Measurements from ENCODE around the gene POFUT2. TPM values are rescaled to one million over a fixed set of nuclear protein-coding genes. Genes with fewer than 3 reads are reported as not detected.

Gene POFUT2
- total and polyA plus RNA-seq, 7 donors: 2.5 to 31.3 (median 18.9) TPM

- H3K4me3 ChIP-seq: no peak overlapping the region
- peaks cover 4 to 20% (median 7%) of the 10 kb centered on the region in 3 donors for H3K27me3 ChIP-seq
- DNase-seq: no peak
- H3K27ac ChIP-seq: no peak overlapping the region
- no peaks in the 10 kb centered on the region for H3K4me1 ChIP-seq
- H3K36me3 ChIP-seq: no peaks in the 10 kb centered on the region
- intact Hi-C loops (cut with DNase I): no loop called here
- TF ChIP-seq POLR2A (IDR thresholded peaks at IDR 0.05) (no peak), CTCF (IDR thresholded peaks at IDR 0.05) (no peak), POLR2AphosphoS5 (IDR thresholded peaks at IDR 0.05) (no peak), EP300 (IDR thresholded peaks at IDR 0.05) (no peak)
- 90 to 91% methylated on average over 7 of the region's 7 CpGs for WGBS, 2 donors
- H3K9me3 ChIP-seq: peaks cover 0 to 3% (median 0%) of the 10 kb centered on the region in 4 donors
These were observed 50.3 kb downstream of the POFUT2 start for GRCh38 chr21:45237401-45237800.

GRCh38 chr21:45236481-45236880 is 51.2 kb downstream of the POFUT2 start:
- no peak for DNase-seq
- 37 to 55% methylated on average over 2 of the region's 2 CpGs for WGBS, 2 donors

DNA sequence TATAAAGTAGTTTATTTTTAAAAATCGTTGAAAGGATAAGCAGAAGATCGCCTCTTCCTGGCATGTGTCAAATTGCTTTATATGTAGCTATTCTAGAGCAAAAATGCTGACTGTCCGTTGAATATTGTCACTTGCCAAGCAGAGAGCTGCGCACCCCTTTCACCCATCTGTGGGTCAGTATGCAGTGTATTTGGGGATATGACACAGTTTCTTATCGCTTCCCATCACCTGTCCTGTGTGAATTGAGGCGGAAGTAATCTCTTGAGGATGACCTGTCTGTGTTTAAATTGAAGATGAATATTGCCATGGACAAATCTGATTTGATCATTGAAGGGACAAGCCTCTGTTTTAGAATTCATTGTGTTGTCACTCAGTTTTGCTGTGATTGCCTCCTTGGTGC is 52.2 kb downstream of the POFUT2 start:
- Histone ChIP-seq H3K4me3 (no peak overlapping the region), H3K27ac (no peak overlapping the region), H3K4me1 (no peaks in the 10 kb centered on the region), H3K36me3 (no peaks in the 10 kb centered on the region), H3K27me3 (peaks cover 4 to 20% (median 7%) of the 10 kb centered on the region in 3 donors), H3K9me3 (no peaks in the 10 kb centered on the region)
- intact Hi-C loops (cut with DNase I): no loop called here
- DNase-seq: no peak
- no peak for TF ChIP-seq POLR2A (IDR thresholded peaks at IDR 0.05)
- no peak for TF ChIP-seq CTCF (IDR thresholded peaks at IDR 0.05)
- 63 to 75% methylated on average over 6 of the region's 6 CpGs for WGBS, 2 donors

More at GRCh38 chr21:45236481-45236880, 51.2 kb downstream of the POFUT2 start:
- Histone ChIP-seq H3K27me3 (peaks cover 4 to 20% (median 7%) of the 10 kb centered on the region in 3 donors), H3K36me3 (no peaks in the 10 kb centered on the region), H3K4me3 (no peak overlapping the region), H3K27ac (no peak overlapping the region), H3K9me3 (no peaks in the 10 kb centered on the region), H3K4me1 (no peaks in the 10 kb centered on the region)
- intact Hi-C loops (cut with DNase I): no loop called here
- no peak for TF ChIP-seq POLR2A (IDR thresholded peaks at IDR 0.05)
- TF ChIP-seq EP300 (IDR thresholded peaks at IDR 0.05): no peak
- TF ChIP-seq CTCF (IDR thresholded peaks at IDR 0.05): no peak
- TF ChIP-seq POLR2AphosphoS5 (IDR thresholded peaks at IDR 0.05): no peak

DNA sequence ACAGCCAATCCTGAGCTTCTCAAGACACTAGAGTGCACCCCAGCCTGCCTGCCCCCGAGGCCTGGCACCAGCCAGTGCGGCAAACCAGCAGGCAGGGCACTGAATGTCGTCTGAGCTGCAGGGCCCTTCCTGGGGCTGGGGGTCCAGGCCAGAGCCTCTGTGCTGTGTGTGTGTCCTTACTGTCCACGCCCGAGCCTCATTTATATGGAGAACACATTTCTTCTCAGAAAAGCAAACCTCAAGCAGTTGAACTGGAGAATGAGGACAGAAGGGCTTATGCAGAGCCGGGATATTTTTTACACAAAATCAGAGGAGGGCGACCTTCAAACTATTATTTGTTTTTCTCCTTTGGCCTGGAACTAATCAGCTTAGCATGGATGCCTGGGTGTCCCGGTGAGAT is 52.7 kb downstream of the POFUT2 start:
- peaks cover 4 to 20% (median 7%) of the 10 kb centered on the region in 3 donors for H3K27me3 ChIP-seq
- no peaks in the 10 kb centered on the region for H3K4me1 ChIP-seq
- H3K4me3 ChIP-seq: no peak overlapping the region
- H3K36me3 ChIP-seq: no peaks in the 10 kb centered on the region
- WGBS, 2 donors: 50 to 74% methylated on average over 8 of the region's 8 CpGs
- intact Hi-C loops (cut with DNase I): no loop called here
- H3K27ac ChIP-seq: no peak overlapping the region
- no peak for DNase-seq
- TF ChIP-seq EP300 (IDR thresholded peaks at IDR 0.05) (no peak), CTCF (IDR thresholded peaks at IDR 0.05) (no peak), POLR2A (IDR thresholded peaks at IDR 0.05) (no peak), POLR2AphosphoS5 (IDR thresholded peaks at IDR 0.05) (no peak)
- H3K9me3 ChIP-seq: no peaks in the 10 kb centered on the region

DNA sequence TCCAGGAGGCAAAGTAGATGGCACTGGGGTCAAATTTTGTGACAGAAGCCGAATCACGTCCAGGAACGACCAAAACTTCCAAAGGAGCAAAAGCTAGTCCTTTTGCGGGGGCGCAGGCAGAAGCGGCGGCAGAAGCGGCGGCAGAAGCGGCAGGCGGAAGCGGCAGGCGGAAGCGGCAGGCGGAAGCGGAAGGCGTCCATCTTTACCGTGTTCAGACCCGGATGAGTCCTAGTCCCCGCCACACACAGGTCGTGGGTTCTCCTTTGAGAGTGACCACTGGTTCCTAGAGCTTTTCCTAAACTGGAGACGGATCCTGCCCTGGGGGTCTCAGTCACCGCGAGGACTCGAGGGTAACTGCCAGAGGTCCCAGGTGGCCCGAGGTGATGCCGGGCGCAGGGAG is 53.6 kb downstream of the POFUT2 start:
- no peaks in the 10 kb centered on the region for H3K36me3 ChIP-seq
- no peaks in the 10 kb centered on the region for H3K4me1 ChIP-seq
- TF ChIP-seq EP300 (IDR thresholded peaks at IDR 0.05): no peak
- no peak for TF ChIP-seq POLR2AphosphoS5 (IDR thresholded peaks at IDR 0.05)
- no peak for TF ChIP-seq POLR2A (IDR thresholded peaks at IDR 0.05)
- TF ChIP-seq CTCF (IDR thresholded peaks at IDR 0.05): no peak
- no peak for DNase-seq
- intact Hi-C loops (cut with DNase I): no loop called here
- 87 to 89% methylated on average over 28 of the region's 28 CpGs for WGBS, 2 donors
- no peak overlapping the region for H3K27ac ChIP-seq
- H3K4me3 ChIP-seq: peak overlapping the region in 1 of 4 donors; percentile 17
- H3K27me3 ChIP-seq: peaks cover 4 to 20% (median 7%) of the 10 kb centered on the region in 3 donors
- H3K9me3 ChIP-seq: no peaks in the 10 kb centered on the region

Measured in sigmoid colon (tissue), 7 donors.